Measurements from ENCODE around the gene SCYGR7. TPM values are rescaled to one million over a fixed set of nuclear protein-coding genes. Genes with fewer than 3 reads are reported as not detected.
"Not testable (repeated sequence)": the region's sequence is repeated elsewhere in the genome, so short reads cannot be mapped to it uniquely, and the experiment has no call there.

SCYGR7 gene
- total RNA-seq, 2 donors from 2014 or later = not detected

GRCh38 chr2:227745594-227745993, 17.5 kb downstream of the SCYGR7 start, which contains the start of gene SCYGR8:
TSS of gene SCYGR8 (plus strand) at chr2:227745894. CDS start at chr2:227745894, 0 bp downstream.
- ATAC-seq (no peak), DNase-seq (no peak)
- intact Hi-C loops (cut with DNase I, micrococcal nuclease) = no loop called here

GRCh38 chr2:227748079-227748478, 19.9 kb downstream of the SCYGR7 start:
- intact Hi-C loops (cut with DNase I, micrococcal nuclease) = no loop called here
- DNase-seq (no peak), ATAC-seq (no peak)

GRCh38 chr2:227756261-227756660, 28.1 kb downstream of the SCYGR7 start:
- DNase-seq; intact Hi-C loops (cut with DNase I, micrococcal nuclease): not testable (repeated sequence)
- peak; percentile 56 for ATAC-seq

GRCh38 chr2:227759411-227760118, 31.4 kb downstream of the SCYGR7 start:
- ATAC-seq = no peak

GRCh38 chr2:227761740-227762476, 33.8 kb downstream of the SCYGR7 start:
- ATAC-seq (peak; percentile 88), DNase-seq (no peak)
- intact Hi-C loops (cut with DNase I, micrococcal nuclease) = loop anchor here in 1 of 2 donors (10.0 kb wide), 2 partner anchors 287 to 357 kb away; partner anchors contain the start of gene AGFG1

More at GRCh38 chr2:227759411-227760118, 31.4 kb downstream of the SCYGR7 start:
- intact Hi-C loops (cut with DNase I, micrococcal nuclease) = loop anchor here in 1 of 2 donors (10.0 kb wide), 2 partner anchors 285 to 355 kb away; partner anchors contain the start of gene AGFG1
- no peak for DNase-seq

GRCh38 chr2:227765788-227766372, 37.7 kb downstream of the SCYGR7 start:
- ATAC-seq (no peak), DNase-seq (no peak)
- intact Hi-C loops (cut with DNase I, micrococcal nuclease) = loop anchor here in 1 of 2 donors (5.0 to 10.0 kb wide), 3 partner anchors 109 to 361 kb away; partner anchors contain the start of gene AGFG1

- peak; percentile 70 to 85 for DNase-seq
- intact Hi-C loops (cut with DNase I, micrococcal nuclease) = loop anchor here in 1 of 2 donors (5.0 to 10.0 kb wide), 3 partner anchors 109 to 362 kb away; partner anchors contain the start of gene AGFG1
- peak; percentile 64 for ATAC-seq
These were observed 38.3 kb downstream of the SCYGR7 start for GRCh38 chr2:227766373-227766883.

- no peak for ATAC-seq
- intact Hi-C loops (cut with DNase I, micrococcal nuclease) = loop anchor here in 1 of 2 donors (5.0 to 10.0 kb wide), 3 partner anchors 111 to 363 kb away; partner anchors contain the start of gene AGFG1
- DNase-seq = no peak
These were observed 39.7 kb downstream of the SCYGR7 start for GRCh38 chr2:227767830-227768229.

- DNase-seq (no peak), ATAC-seq (no peak)
- intact Hi-C loops (cut with DNase I, micrococcal nuclease) = no loop called here
These were observed 44.1 kb downstream of the SCYGR7 start for GRCh38 chr2:227772197-227772661.

GRCh38 chr2:227772932-227773331, 44.8 kb downstream of the SCYGR7 start:
- ATAC-seq (no peak), DNase-seq (no peak)
- intact Hi-C loops (cut with DNase I, micrococcal nuclease) = no loop called here

- no peak for DNase-seq
These were observed 46.0 kb downstream of the SCYGR7 start for GRCh38 chr2:227774011-227774624.

GRCh38 chr2:227774895-227775842, 47.0 kb downstream of the SCYGR7 start:
- intact Hi-C loops (cut with DNase I, micrococcal nuclease) = no loop called here
- ATAC-seq = peak; percentile 93
- DNase-seq = no peak

More at GRCh38 chr2:227774011-227774624, 46.0 kb downstream of the SCYGR7 start:
- peak; percentile 55 for ATAC-seq
- intact Hi-C loops (cut with DNase I, micrococcal nuclease) = no loop called here

Other genes starting within 250 kb of the SCYGR7 start
- not detected for gene SCYGR2, start 129.4 kb upstream of the SCYGR7 start, total RNA-seq
- gene SCYGR3, start 113.5 kb upstream of the SCYGR7 start, total RNA-seq = not detected
- not detected for gene SCYGR4, start 110.8 kb upstream of the SCYGR7 start, total RNA-seq
- gene SCYGR5, start 61.5 kb upstream of the SCYGR7 start, total RNA-seq = not detected
- 10 to 100 TPM in 1 of 2 donors, 1 to 10 TPM in 1; 8.5 to 15.2 TPM for gene SLC19A3, start 10.3 kb upstream of the SCYGR7 start, total RNA-seq
- not detected for gene SCYGR6, start 3.6 kb upstream of the SCYGR7 start, total RNA-seq
- not detected for gene SCYGR8, start 17.6 kb downstream of the SCYGR7 start, total RNA-seq
- 10 to 100 TPM; 13.6 to 29.9 TPM for gene CCL20, start 85.5 kb downstream of the SCYGR7 start, total RNA-seq
- gene DAW1, start 143.3 kb downstream of the SCYGR7 start, total RNA-seq = not detected